HG03280 (cell line): Measurements from ENCODE around the gene TIGD2.

Experiments
- ATAC-seq: cut with Tn5 transposase; IDR thresholded peaks from one replicate; pipeline ENCODE4 v1.9.1; 2021; ENCODE audit warnings: mild to moderate bottlenecking, moderate library complexity; ENCODE audit not compliant: unreplicated experiment

TIGD2 gene

DNA sequence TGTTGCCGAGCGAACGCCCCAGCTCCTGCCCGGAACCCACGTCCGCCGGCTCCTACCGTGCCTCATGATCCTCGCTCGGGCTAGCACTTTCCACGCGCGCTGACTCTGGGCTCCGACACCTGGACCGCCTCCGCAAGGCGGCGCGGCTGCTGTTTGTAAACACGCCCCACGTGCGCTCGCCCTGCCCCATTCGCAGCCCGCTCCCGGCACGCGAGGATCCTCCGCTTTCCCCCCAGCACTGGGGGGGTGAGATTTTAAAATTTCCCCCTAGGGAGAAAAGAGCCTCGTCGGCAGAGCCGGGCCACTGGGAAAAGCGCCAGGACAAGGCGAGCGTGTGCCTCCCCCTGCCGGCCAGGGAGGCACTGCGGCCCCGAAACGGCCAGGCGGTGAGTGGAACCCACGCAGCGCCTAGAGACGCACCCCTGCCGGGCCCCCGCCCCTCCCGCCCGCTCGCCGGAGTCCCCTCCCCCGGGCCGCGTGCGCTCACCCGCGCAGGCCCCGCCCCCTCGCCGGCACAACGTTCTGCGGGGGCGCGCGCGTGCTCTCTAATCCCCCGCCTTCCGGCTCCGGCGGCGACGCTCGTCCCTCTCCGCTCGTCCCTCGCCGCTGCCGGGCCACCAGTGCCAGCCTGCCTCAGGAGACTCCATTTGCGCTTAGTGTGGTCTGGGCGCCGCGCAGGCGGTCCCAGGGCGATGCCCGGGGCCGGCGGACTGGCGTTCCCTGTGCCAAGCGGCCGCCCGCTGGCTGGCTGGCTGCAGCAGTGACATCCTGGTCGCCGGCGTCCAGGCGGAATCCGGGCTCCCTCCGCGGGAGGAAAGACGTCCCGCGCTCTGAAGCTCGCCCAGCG, at the start of gene TIGD2:
TSS of gene TIGD2 (plus strand) at position 548 of the 847 bp plus-strand sequence. CDS start 1,442 bp downstream, outside the sequence.
- ATAC-seq, result peak; percentile 90

DNA sequence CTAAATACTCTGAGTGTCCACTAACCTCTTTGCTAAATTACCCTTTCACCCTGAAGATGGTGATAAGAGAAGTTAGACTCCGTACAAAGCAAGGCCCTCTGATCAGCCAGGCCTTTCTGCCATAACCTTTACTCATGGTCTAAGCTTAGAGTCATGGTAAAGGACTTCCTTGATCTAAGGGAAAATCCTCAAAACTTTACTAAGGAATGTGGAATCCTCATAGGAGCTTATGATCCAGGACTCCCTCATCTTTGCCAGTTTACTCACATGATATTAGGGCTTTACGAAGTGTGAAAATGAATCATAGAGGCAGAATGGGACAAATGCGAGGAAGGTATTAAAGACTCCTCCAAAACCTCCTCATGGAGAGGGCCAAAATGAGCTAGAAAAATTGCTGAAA, 46.5 kb upstream of the TIGD2 start:
- ATAC-seq, result no peak

DNA sequence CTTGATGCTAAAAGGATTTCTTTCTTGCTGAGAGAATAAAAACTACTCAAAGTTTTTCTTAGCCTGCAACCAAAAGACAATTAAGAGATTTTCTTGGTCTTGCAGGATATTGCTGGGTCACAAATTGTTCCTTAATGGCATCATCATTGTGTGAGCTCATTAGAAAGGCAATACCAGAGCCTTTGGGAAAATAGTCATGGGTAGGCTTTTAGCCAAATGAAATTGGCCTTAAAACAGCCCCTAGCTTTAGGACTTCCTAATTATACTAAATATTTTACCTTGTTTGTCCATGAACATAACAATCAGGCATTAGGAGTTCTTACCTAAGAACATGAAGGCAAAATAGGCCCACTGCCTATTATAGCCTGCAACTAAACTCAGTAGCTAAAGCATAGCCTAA, 43.9 kb upstream of the TIGD2 start:
- ATAC-seq, result no peak

DNA sequence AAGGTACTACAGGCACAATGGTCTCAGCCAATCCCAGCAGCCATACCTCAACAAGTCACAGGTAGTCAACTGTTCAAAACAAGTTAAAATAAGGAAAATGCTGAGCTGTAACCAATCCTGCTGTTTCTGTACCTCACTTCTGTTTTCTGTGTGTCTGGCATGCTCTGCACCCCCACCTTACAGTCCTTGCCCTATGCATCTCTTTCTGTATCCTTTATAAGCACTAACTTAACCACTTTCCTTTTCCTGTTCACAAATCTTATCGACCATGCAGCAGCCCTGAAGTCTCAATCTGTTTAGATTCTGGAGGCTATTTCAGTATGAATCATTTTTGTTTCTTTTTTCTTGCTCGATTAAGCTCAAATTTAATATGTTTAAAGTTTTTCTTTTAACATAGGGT, 41.9 kb upstream of the TIGD2 start:
- ATAC-seq, result peak; percentile 66

DNA sequence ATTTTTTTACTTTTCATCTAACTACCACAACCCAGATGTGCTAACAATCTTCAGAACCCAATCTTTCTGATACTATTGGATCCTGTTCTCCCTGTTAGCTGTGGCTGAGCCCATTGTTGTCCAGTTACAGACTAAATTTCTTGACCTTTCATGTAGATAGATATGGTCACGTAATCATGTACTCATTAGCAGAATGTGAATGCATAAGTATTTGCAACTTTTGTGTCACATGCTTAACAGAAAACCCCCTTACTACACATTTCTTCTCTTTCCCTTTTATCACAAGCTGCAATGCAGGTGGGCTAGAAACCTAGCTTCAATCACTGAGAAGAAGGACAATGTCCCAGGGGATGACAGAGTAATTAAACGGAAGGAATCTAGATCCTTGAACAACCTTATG, 41.3 kb upstream of the TIGD2 start:
- ATAC-seq, result no peak

DNA sequence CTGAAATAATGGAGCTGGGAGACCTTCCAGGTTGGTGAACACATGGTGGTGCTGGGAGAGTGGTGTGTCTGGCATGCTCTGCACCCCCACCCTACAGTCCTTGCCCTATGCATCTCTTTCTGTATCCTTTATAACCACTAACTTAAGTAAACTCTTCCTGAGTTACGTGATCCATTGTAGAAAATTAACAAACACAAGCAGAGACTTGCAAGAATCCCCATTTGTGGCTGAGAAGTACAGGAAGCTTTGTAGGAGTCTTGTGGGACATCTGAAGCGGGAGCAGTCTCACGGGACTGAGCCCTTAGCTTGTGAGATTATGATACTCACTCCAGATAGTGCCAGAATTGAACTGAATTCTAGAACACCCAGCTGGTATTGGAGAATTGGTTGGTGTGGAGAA, 40.0 kb upstream of the TIGD2 start:
- ATAC-seq, result no peak

DNA sequence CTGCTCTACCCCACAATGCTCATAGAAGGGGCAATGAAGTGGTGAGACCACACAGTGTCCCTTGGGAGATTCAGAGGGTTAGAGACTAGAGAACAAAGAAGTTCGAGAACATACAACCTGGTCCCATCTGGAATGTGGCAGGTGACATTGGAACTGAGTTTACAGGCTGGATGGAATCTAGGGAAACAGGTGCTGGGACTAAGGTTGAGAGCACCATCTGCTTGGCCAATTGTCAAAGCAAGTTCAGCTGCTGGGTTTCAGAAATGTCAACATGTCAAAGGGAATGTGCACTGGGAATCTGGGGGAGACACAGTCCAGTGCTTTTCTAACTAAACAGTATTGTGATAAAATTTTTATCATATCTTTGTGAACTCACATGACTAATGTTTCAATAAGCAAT, 38.4 kb upstream of the TIGD2 start:
- no peak for ATAC-seq

DNA sequence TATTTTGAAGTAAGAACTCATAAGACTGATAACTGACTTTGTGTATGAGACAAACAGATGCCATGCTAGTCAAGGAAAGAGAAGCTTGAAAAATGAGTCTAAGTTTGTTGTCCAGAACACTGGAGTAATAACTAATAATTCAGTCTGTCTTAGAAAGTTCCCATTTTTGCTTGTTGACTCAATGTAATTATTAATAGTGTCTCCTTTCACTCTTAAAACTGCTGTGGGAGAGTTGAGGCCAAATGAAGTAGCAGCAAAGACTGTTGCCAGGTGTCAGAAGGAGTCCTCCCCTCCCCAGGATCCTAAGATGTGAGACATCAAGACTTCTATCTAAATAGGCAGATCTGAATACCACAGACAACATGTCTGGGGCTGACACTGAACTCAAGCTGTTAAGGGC, 33.6 kb upstream of the TIGD2 start:
- ATAC-seq, result no peak

DNA sequence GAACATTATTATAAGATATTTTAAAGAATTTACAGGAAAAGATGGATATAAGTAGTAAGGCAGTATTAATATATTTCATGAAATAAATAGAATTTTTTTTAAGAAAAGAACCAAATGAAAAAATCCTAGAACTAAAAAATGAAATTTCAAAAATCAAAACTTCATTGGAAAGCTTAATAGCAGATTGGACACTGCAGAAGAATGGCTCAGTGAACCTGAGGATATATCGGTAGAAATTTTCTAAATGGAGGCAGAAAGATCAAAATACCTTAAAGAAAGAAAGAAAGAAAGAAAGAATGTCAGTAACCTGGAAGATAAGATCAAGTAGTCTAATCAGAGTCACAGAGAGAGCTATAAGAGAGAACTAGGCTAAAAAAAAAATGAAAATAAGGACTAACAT, 33.0 kb upstream of the TIGD2 start:
- no peak for ATAC-seq

DNA sequence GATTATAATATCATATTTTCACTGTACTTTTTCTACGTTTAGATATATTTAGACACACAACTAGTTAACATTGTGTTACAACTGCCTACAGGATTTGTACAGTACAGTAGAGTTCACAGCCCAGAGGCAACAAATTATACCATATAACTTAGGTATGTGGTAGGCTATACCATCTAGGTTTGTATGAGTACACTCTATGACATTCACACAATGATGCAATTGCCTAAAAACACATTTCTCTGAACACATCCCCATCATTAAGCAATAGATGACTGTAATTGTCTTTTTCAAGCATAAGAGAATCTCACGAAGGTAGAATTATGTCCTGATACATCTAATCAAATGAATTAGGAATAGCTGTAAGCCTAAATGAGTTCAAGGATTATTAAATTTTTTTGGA, 12.3 kb upstream of the TIGD2 start:
- no peak for ATAC-seq

DNA sequence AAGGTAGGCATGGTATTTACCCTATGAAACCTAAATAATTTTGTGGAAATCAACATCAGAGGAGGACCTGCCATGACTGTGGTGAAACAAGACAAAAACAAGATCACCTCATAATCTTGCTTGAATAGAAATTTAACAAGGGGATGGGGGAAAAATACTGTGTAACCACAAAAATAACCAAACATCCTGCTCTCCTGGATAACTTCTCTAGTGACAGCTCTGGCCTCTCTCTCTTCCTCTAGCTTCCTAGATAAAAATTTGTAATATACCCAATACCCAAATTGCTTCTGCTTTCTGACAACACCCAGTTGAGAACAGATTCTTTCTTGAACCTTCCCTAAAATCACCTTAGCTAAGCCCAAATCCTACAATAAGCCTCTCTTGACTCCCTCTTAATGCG, 11.9 kb upstream of the TIGD2 start:
- no peak for ATAC-seq

DNA sequence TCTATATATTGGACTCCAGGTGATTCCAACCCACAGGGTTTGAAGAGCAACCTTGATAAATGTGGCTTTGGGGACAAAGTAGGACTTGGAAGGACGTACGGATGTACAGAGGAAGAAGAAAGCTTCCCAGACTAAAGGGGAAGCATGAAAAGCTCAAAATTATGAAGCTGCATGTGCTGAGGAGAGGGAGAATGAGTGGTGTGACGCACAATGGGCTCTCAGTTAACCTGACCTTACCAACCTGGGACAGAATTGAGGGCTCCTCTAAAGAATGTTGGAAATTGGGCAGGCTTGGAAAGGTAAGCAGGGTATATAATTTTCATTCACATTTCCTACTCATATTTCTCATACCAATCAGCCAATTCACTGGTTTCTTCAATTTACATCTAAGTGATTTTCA, 10.5 kb upstream of the TIGD2 start:
- ATAC-seq, result peak; percentile 9

DNA sequence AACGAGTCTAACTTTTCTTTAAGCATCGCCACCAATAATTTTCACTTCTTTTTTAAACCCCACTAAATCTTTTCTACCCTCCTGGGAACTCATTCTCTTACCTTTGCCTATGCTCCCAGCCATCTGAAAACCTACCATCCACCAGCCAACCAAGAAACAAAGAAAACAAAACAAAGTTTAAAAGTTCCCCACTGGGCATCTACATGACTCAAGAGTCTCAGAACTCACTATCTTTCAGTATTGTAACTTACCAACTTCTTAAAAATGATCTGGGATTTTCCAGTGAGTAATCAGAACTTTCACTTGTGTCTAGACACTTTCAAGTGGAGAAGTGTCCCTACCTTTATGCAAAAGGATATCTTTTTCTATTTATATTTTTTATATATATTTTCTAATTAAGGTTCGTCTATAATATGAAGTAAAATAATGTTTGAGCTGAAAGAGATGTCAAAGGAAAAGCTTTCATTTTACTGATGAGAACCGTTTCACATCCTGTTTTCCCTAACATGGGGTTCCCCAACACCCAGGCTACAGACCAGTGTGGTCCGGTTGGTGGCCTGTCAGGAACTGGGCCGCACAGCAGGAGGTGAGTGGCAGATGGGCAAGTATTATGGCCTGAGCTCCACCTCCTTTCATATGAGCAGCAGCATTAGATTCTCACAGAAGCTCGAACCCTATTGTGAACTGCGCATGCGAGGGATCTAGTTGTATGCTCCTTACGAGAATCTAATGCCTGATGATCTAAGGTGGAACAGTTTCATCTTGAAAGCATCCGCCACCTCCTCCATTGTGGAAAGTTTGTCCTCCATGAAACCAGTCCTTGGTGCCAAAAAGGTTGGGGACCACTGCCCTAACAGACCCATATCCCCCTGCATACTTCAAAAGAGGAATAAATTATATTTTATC, 9.8 kb upstream of the TIGD2 start:
- peak; percentile 88 for ATAC-seq

DNA sequence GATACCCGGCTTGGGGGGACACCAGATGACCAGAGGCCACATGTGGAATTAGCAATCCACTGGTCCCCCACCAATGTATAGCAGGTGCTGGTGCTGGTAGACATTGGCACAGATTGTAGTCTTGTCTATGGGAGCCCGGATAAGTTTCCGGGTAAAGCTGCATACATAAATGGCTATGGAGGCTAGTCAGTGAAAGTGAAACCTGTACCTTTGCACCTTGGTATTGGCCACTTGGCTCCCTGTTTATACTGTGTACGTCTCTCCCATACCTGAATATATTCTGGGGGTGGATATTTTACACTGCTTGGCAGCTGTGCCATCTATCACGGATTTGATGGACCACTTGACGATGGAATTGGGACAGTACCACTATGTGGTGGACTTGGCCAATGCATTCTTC, 5.6 kb upstream of the TIGD2 start:
- no peak for ATAC-seq

DNA sequence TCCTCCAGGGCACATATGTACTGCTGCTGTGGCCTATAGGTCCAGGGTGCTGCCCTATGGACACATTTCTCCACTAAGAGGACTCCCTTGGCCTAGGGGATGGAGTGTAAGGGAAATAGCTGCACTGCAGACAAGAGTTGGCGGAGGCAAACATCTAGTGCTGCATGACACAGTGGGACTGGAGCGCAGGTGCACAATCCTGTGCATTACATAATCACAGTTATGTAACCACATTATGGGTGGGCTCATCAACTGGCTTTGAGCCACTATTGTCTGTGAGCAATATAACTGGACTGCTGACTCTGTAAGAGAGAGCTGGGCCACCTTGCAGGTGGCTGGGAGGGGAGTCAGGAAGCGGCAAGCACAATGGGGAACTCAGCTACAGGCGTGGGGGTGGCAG, 3.2 kb upstream of the TIGD2 start:
- ATAC-seq, result no peak

DNA sequence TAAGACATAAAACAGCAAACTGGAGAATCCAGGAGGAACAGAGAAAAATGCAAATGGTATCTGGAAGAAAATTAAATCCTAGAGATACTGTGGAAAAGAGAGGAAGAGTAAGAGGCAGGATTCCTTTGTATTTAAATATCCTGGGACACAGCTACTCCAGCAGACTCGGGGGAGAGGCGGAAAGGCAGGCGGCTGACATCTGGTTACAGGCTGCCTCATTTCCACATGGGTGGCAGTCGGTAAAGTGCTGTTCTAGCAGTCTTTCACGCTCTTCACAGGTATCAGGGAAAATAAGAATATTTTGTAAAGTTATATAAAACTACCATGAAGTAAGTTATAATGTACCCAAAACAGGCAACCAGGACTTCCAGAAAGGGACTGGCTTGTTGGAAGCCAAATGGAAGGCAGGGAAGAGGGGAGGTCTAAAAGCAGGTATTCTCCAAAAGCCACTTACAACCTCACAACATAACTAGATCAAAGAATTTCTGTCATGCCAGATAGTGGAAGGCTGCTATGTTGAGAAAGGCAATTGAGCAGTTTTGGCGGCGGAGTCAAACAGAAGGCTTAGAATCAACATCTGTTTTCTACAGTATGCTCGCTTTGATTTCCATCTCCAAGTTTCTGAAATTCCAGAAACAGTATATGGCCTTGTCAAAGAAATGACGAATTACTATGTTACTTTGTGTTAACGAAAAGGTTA, 1.3 kb upstream of the TIGD2 start:
- no peak for ATAC-seq

DNA sequence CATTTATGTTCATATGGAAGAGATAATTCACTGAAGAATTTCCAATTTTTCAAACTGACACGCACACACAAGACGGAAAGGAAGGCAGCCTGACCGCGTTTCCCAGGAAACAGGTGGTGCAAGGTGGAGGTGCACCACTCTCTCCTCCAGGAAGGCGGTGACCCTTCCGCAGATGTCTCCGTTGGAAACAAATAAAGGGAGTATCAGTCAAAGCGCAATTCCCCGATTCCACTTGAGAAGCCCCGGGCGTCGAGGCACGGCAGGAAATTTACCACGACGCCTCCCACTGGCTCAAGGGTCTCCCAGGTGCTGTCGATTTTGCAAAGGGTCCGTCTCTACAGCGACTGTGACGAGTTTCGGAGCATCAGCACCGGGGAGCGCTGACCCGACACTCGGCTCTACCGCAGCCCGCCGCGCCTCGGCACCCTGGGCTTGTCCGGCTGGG, 770 bp upstream of the TIGD2 start:
- ATAC-seq, result no peak

DNA sequence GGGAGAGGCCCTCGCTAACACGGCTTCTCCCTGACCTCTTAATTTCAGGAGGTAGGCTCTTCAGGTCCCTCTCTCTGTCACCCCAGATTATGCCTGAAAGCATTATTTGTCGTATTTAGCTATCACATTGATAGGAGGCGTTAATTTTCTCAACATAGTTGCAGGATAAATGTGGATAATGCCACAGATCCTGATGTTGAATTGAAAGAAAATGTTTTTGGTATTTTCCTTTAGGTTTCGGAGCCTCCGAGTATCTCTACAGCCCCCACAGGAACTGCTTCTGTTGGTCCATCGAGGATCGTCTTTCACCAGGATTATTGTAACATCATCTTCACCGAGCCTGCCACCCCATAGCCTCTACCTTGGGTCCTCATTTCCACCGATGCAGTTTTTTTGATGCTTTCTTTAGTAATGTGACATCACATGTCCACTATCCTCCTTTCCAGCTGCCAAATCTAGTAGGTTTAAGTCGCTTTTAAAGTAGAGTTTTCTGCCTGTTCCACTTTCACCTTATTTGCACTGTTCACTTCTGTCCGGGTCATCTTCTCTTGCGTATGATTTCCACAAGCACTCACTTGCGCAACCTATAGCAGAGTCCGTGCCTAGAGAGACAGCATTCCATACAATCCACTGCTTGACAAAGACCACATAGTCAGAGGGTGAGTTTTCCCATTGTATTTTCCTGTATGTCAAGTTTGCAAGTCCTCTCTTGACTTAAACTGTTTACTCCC, 665 bp downstream of the TIGD2 start:
- ATAC-seq, result no peak

DNA sequence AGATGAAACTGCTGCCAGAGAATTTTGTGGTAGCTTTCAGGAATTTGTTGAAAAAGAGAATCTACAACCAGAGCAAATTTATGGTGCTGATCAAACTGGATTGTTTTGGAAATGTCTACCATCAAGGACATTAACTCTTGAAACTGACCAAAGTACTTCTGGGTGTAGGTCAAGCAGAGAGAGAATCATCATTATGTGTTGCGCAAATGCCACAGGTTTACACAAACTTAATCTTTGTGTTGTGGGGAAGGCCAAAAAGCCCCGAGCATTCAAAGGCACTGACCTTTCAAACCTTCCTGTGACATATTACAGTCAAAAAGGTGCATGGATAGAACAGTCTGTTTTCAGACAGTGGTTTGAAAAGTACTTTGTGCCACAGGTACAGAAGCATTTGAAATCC, 2.1 kb downstream of the TIGD2 start:
- ATAC-seq, result no peak

DNA sequence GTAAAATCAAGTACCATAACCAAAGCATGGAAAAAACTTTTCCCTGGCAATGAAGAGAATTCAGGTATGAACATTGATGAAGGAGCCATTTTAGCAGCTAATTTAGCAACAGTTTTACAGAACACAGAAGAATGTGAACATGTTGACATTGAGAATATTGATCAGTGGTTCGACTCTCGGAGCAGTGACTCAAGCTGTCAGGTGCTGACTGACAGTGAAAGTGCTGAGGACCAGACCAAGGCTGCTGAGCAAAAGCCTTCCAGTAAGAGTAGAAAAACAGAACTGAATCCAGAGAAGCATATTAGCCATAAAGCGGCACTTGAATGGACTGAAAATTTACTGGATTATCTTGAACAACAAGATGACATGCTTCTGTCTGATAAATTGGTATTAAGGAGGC, 2.8 kb downstream of the TIGD2 start:
- ATAC-seq, result peak; percentile 41

DNA sequence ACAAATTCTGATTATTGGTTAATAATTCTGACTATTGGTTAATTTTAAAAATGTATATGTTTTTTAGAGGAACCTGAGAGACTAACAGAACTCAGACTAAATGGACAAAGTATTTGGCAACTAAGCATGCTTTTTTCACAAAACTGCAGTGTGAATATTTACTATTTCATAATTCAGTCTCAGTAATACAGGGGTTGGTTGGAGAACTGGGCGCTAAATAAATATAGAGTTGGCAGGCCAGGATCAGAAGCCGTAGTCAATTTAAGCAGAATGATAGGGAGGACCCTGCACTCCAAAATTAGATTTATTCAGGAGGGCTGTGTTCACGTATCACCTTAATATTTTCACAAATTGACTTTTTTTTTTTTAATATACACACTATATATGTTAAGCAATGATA, 5.8 kb downstream of the TIGD2 start:
- no peak for ATAC-seq
